Measurements from ENCODE around the gene MAP3K5. TPM values are rescaled to one million over a fixed set of nuclear protein-coding genes. Genes with fewer than 3 reads are reported as not detected.

The MAP3K5 gene
- total RNA-seq, 4 donors from 2014 or later = 16.2 to 52.7 (median 34.8) TPM

GRCh38 chr6:136604328-136604825 is 187.9 kb downstream of the MAP3K5 start:
- Histone ChIP-seq H3K9me3 (no peaks in the 10 kb centered on the region), H3K4me1 (peaks cover 0 to 56% (median 27%) of the 10 kb centered on the region in 4 donors), H3K27me3 (no peaks in the 10 kb centered on the region), H3K36me3 (no peaks in the 10 kb centered on the region), H3K4me3 (no peak overlapping the region), H3K27ac (peak overlapping the region in 1 of 4 donors; percentile 9)
- TF ChIP-seq EP300 (IDR thresholded peaks at IDR 0.05; ENCODE audit: low read depth) (no peak), POLR2AphosphoS5 (IDR thresholded peaks at IDR 0.05) (no peak), POLR2A (IDR thresholded peaks at IDR 0.05) (no peak)
- TF ChIP-seq, protein P1, sequence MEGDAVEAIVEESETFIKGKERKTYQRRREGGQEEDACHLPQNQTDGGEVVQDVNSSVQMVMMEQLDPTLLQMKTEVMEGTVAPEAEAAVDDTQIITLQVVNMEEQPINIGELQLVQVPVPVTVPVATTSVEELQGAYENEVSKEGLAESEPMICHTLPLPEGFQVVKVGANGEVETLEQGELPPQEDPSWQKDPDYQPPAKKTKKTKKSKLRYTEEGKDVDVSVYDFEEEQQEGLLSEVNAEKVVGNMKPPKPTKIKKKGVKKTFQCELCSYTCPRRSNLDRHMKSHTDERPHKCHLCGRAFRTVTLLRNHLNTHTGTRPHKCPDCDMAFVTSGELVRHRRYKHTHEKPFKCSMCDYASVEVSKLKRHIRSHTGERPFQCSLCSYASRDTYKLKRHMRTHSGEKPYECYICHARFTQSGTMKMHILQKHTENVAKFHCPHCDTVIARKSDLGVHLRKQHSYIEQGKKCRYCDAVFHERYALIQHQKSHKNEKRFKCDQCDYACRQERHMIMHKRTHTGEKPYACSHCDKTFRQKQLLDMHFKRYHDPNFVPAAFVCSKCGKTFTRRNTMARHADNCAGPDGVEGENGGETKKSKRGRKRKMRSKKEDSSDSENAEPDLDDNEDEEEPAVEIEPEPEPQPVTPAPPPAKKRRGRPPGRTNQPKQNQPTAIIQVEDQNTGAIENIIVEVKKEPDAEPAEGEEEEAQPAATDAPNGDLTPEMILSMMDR (IDR thresholded peaks at IDR 0.05) = no peak
- DNase-seq = no peak
- in situ Hi-C loops (cut with MboI; ENCODE audit: low pct_ligation_motif_present in 1 of 4, low pct_unique_long_range_greater_than_20kb in 1 of 4, low sequenced_read_pairs in 3 of 4) (no loop called here), intact Hi-C loops (cut with DNase I; ENCODE audit: low total_unique reads) (no loop called here)
- 83 to 85% methylated on average over 1 of the region's 1 CpG for WGBS, 2 donors (ENCODE audit: low coverage in 1 of 2)

DNA sequence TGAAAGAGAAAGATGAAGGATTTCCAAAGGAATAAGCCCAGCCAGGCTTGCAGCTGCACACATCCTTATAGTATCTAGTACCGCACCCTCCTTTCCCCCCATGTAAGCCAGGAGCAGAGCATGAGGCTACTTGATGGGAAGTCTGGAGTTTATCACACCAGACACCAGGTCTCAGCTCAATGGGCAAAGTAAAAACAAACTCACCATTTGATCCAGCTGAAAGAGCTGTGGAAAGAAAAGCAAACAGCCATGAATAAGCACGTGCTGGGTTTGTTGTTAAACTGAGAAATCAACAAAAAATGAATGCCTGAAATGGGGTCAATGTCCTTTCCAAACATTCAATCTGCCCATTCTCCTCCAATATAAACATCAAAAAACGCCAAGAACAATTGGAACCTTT is 191.5 kb downstream of the MAP3K5 start:
- intact Hi-C loops (cut with DNase I; ENCODE audit: low total_unique reads) = no loop called here
- no peak for DNase-seq

GRCh38 chr6:136599329-136600011 is 192.8 kb downstream of the MAP3K5 start:
- DNase-seq = no peak
- H3K27ac ChIP-seq = peak overlapping the region; percentile 24 to 55 (median 36)
- no peak overlapping the region for H3K4me3 ChIP-seq
- no peaks in the 10 kb centered on the region for H3K27me3 ChIP-seq
- TF ChIP-seq POLR2AphosphoS5 (IDR thresholded peaks at IDR 0.05) (no peak), EP300 (IDR thresholded peaks at IDR 0.05; ENCODE audit: low read depth) (no peak), POLR2A (IDR thresholded peaks at IDR 0.05) (no peak)
- TF ChIP-seq, protein P1 (IDR thresholded peaks at IDR 0.05) = no peak
- intact Hi-C loops (cut with DNase I; ENCODE audit: low total_unique reads) (no loop called here), in situ Hi-C loops (cut with MboI; ENCODE audit: low pct_ligation_motif_present in 1 of 4, low pct_unique_long_range_greater_than_20kb in 1 of 4, low sequenced_read_pairs in 3 of 4) (no loop called here)
- H3K9me3 ChIP-seq = no peaks in the 10 kb centered on the region
- 71 to 74% methylated on average over 7 to 10 of the region's 10 CpGs for WGBS, 2 donors (ENCODE audit: low coverage in 1 of 2)
- peaks cover 0 to 22% (median 7%) of the 10 kb centered on the region in 4 donors for H3K4me1 ChIP-seq
- no peaks in the 10 kb centered on the region for H3K36me3 ChIP-seq

More for the DNA sequence above, 191.5 kb downstream of the MAP3K5 start:
- H3K4me3 ChIP-seq = no peak overlapping the region
- WGBS, 2 donors (ENCODE audit: low coverage in 1 of 2) = 63 to 75% methylated on average over 1 to 3 of the region's 3 CpGs
- peak; percentile 27 to 55 (median 35) for TF ChIP-seq POLR2AphosphoS5 (IDR thresholded peaks at IDR 0.05)
- TF ChIP-seq EP300 (IDR thresholded peaks at IDR 0.05; ENCODE audit: low read depth) = no peak
- TF ChIP-seq POLR2A (IDR thresholded peaks at IDR 0.05) = no peak
- H3K27ac ChIP-seq = peak overlapping the region; percentile 24 to 55 (median 47)
- H3K9me3 ChIP-seq = no peaks in the 10 kb centered on the region
- peaks cover 0 to 32% (median 11%) of the 10 kb centered on the region in 4 donors for H3K4me1 ChIP-seq
- in situ Hi-C loops (cut with MboI; ENCODE audit: low pct_ligation_motif_present in 1 of 4, low pct_unique_long_range_greater_than_20kb in 1 of 4, low sequenced_read_pairs in 3 of 4) = no loop called here
- H3K27me3 ChIP-seq = no peaks in the 10 kb centered on the region
- no peaks in the 10 kb centered on the region for H3K36me3 ChIP-seq

DNA sequence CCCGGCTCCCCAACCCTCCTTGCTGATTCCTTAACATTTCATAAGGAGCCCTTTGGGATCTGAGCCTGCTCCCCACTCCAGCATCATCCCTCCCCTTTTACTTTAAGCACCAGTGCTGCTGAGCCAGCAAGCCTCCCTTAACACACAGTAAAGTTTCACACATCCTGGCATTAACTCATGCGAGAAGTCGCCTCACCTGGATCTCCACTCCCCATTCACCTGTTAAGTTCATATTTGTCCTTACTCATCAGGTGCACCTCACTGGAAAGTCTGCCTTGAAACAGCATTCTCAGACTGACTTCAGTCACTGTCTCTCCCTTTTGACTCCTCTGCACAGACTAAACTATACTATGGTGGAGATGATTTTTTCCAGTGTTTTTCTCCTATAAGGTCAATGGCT is 194.2 kb downstream of the MAP3K5 start:
- DNase-seq = no peak
- no peak overlapping the region for H3K4me3 ChIP-seq
- 99 to 100% methylated on average over 1 to 3 of the region's 3 CpGs for WGBS, 2 donors (ENCODE audit: low coverage in 1 of 2)
- peaks cover 0 to 23% (median 9%) of the 10 kb centered on the region in 4 donors for H3K4me1 ChIP-seq
- TF ChIP-seq POLR2A (IDR thresholded peaks at IDR 0.05) (no peak), EP300 (IDR thresholded peaks at IDR 0.05; ENCODE audit: low read depth) (no peak), POLR2AphosphoS5 (IDR thresholded peaks at IDR 0.05) (no peak)
- TF ChIP-seq, protein P1 (IDR thresholded peaks at IDR 0.05) = no peak
- H3K27me3 ChIP-seq = no peaks in the 10 kb centered on the region
- in situ Hi-C loops (cut with MboI; ENCODE audit: low pct_ligation_motif_present in 1 of 4, low pct_unique_long_range_greater_than_20kb in 1 of 4, low sequenced_read_pairs in 3 of 4) = no loop called here
- no peaks in the 10 kb centered on the region for H3K9me3 ChIP-seq
- no peak overlapping the region for H3K27ac ChIP-seq
- intact Hi-C loops (cut with DNase I; ENCODE audit: low total_unique reads) = no loop called here
- no peaks in the 10 kb centered on the region for H3K36me3 ChIP-seq
